Testis (tissue), 2 donors: ENCODE measurements around the gene BDKRB2.

Experiments
- CTCF ChIP-seq, 3 experiments: fragments of 450-650 bp in 2 of 3; fragments of 200-600 bp in 1 of 3; sonication (generic) in 1 of 3; IDR thresholded peaks; one replicate each; pipeline ENCODE4 v1.5.1; 2016 to 2019; ENCODE audit warnings: antibody characterized with exemption in 3 of 3, mild to moderate bottlenecking in 2 of 3, moderate library complexity in 1 of 3
- POLR2A ChIP-seq: fragments of 450-650 bp; IDR thresholded peaks from one replicate; pipeline ENCODE4 v1.6.1; 2017; ENCODE audit warnings: antibody characterized with exemption, mild to moderate bottlenecking, moderate library complexity

- no peak for TF ChIP-seq POLR2A
- no peak for TF ChIP-seq CTCF (IDR thresholded peaks at IDR 0.05)
Measured at GRCh38 chr14:96178461-96179321, 25.9 kb upstream of the BDKRB2 start.
